Kidney (tissue), 14 donors: Measurements from ENCODE around the gene KCNN1. TPM values are rescaled to one million over a fixed set of nuclear protein-coding genes. Genes with fewer than 3 reads are reported as not detected.

Experiments
- DNase-seq, 5 donors: peaks; one replicate each; pipeline ENCODE4 v3.0.0-alpha.2; 2013 to 2020
- FAIRE-seq: peaks from 2 replicates; lab custom pipeline; 2012; peaks lifted over from hg19 to GRCh38; lab: Jason Lieb, UNC
- H3K27ac ChIP-seq, 2 donors: one replicate each; pipeline ENCODE4 v1.7.0; 2013; ENCODE audit warnings: low read depth in 2 of 2, low read length in 2 of 2, inconsistent platforms in 1 of 2
- H3K27me3 ChIP-seq: one replicate; pipeline ENCODE4 v1.7.1; 2013; ENCODE audit warnings: low read length, inconsistent platforms; ENCODE audit not compliant: control insufficient read depth, insufficient read depth
- H3K36me3 ChIP-seq, 3 donors: one replicate each; pipeline versions ENCODE4 v1.7.0 to v1.7.1; 2013; ENCODE audit warnings: low read length in 3 of 3, control low read depth in 1 of 3, inconsistent platforms in 1 of 3; ENCODE audit not compliant: insufficient read depth in 3 of 3, control insufficient read depth in 2 of 3
- H3K4me1 ChIP-seq, 3 donors: one replicate each; pipeline versions ENCODE4 v1.7.0 to v1.7.1; 2013; ENCODE audit warnings: low read length in 3 of 3, inconsistent platforms in 1 of 3, low read depth in 1 of 3; ENCODE audit not compliant: control insufficient read depth in 2 of 3, insufficient read depth in 2 of 3
- H3K4me3 ChIP-seq, 3 donors: one replicate each; pipeline versions ENCODE4 v1.7.0 to v1.8.1; 2013; ENCODE audit warnings: low read length in 3 of 3, control low read depth in 1 of 3, inconsistent platforms in 1 of 3
- H3K9ac ChIP-seq, 3 donors: one replicate each; pipeline versions ENCODE4 v1.7.0 to v1.7.1; 2013; ENCODE audit warnings: low read length in 3 of 3, control low read depth in 1 of 3, inconsistent platforms in 1 of 3
- H3K9me3 ChIP-seq, 3 donors: one replicate each; pipeline versions ENCODE4 v1.7.0 to v1.7.1; 2013; ENCODE audit warnings: low read length in 3 of 3, control low read depth in 1 of 3, inconsistent platforms in 1 of 3; ENCODE audit not compliant: control insufficient read depth in 2 of 3, insufficient read depth in 1 of 3
- CTCF ChIP-seq: IDR thresholded peaks from 3 replicates; pipeline ENCODE4 v1.5.1; 2012; ENCODE audit warnings: mild to moderate bottlenecking, moderate library complexity, borderline replicate concordance; ENCODE audit not compliant: insufficient read depth; ENCODE audit errors: extremely low read depth
- intact Hi-C: fragments of 100-400 bp; cut with DNase I; formaldehyde crosslinking; loops from one replicate; pipeline ENCODE4 v1.11.1; 2022
- polyA plus RNA-seq: library from polyadenylated mRNA; stranded (reverse); fragments of 350-450 nt; fragmentation: Illumina TruSeq; extraction: RNeasy Lipid Tissue Mini Kit (QIAGEN cat#74804); gene quantifications from one replicate; pipeline ENCODE4 v1.2.3, GENCODE V29; 2014; ENCODE audit warnings: low read depth, low replicate concordance; ENCODE audit not compliant: insufficient read depth
- total RNA-seq: library from RNA; stranded (reverse); fragmentation: NEBNext Ultra II Directional; extraction: Animal tissue kit (Norgen Biotek cat#: 25700); gene quantifications from one replicate; pipeline ENCODE4 v1.2.1, GENCODE V29; 2021
- donor health status: control.
- donor health status: control.
- donor health status: control.
- donor health status: control.
- donor health status: control.
- donor health status: DM: yes; HTN: yes; CAD: no.
- donor health status: Normal renal cell carcinoma (clear cell type).

The KCNN1 gene
- total and polyA plus RNA-seq, 2 donors from 2014 or later = 0.19 to 0.37 TPM

GRCh38 chr19:17988161-17988560, 21.3 kb downstream of the KCNN1 start:
- Histone ChIP-seq H3K9ac (no peak overlapping the region), H3K9me3 (no peaks in the 10 kb centered on the region), H3K36me3 (no peaks in the 10 kb centered on the region), H3K27me3 (no peaks in the 10 kb centered on the region), H3K4me3 (no peak overlapping the region), H3K4me1 (no peaks in the 10 kb centered on the region), H3K27ac (no peak overlapping the region)
- FAIRE-seq (no peak), DNase-seq (no peak)
- intact Hi-C loops = no loop called here
- TF ChIP-seq CTCF = no peak

- Histone ChIP-seq H3K9me3 (no peaks in the 10 kb centered on the region), H3K9ac (no peak overlapping the region), H3K4me1 (no peaks in the 10 kb centered on the region), H3K36me3 (no peaks in the 10 kb centered on the region), H3K27ac (no peak overlapping the region), H3K27me3 (no peaks in the 10 kb centered on the region), H3K4me3 (no peak overlapping the region)
- FAIRE-seq = no peak
- no peak for DNase-seq
- intact Hi-C loops = loop anchor here (5.0 kb wide), 1 partner anchor 47 kb away; no protein-coding TSS in a partner anchor
- TF ChIP-seq CTCF = no peak
These were observed 22.7 kb downstream of the KCNN1 start for GRCh38 chr19:17989425-17990094.

- TF ChIP-seq CTCF = no peak
- Histone ChIP-seq H3K9me3 (no peaks in the 10 kb centered on the region), H3K9ac (no peak overlapping the region), H3K36me3 (no peaks in the 10 kb centered on the region), H3K4me3 (no peak overlapping the region), H3K4me1 (no peaks in the 10 kb centered on the region), H3K27me3 (no peaks in the 10 kb centered on the region), H3K27ac (no peak overlapping the region)
- DNase-seq = no peak
- intact Hi-C loops = loop anchor here (5.0 kb wide), 1 partner anchor 51 kb away; no protein-coding TSS in a partner anchor
- no peak for FAIRE-seq
These were observed 26.3 kb downstream of the KCNN1 start for GRCh38 chr19:17993076-17993813.
